Right lobe of liver (tissue), 4 donors: ENCODE measurements around the gene HNRNPA1.
"Not testable (repeated sequence)": the region's sequence is repeated elsewhere in the genome, so short reads cannot be mapped to it uniquely, and the experiment has no call there.

Source experiments
- POLR2A ChIP-seq: fragments of 450-650 bp; IDR thresholded peaks from one replicate; pipeline ENCODE4 v1.6.1; 2017; ENCODE audit warnings: antibody characterized with exemption, mild to moderate bottlenecking
- TF ChIP-seq, protein P1 (sequence below), 4 donors: fragments of 200-600 bp in 3 of 4; fragments of 450-650 bp in 1 of 4; IDR thresholded peaks; one replicate each; pipeline versions ENCODE4 v1.5.1 to v1.8.0; 2016 to 2022; ENCODE audit warnings: antibody characterized with exemption in 4 of 4, mild to moderate bottlenecking in 2 of 4
- donor health status: DM: no; HTN: no; CAD: no.
- donor health status: DM: no; HTN: no; CAD: no.
- donor health status: DM: no; HTN: yes; CAD: no.

DNA sequence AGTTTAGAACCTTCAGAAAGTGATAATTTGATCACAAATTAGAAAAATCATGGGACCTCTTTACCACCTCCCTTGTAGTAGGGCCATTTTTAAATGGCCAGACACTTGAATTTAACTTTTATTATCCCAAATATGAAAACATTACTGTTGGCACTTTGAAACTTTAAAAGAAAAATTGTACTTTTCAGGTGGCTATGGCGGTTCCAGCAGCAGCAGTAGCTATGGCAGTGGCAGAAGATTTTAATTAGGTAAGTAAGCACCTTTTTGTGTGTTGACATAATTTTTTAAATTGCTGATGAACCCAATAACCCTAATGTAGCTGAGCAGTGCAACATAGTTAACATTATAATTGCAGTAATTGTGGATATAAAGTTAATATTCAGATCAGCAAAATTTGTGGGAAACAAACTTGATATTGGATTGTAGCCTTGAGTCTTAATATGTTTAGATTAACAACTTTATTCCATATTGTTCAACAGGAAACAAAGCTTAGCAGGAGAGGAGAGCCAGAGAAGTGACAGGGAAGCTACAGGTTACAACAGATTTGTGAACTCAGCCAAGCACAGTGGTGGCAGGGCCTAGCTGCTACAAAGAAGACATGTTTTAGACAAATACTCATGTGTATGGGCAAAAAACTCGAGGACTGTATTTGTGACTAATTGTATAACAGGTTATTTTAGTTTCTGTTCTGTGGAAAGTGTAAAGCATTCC, 3.7 kb downstream of the HNRNPA1 start:
- TF ChIP-seq, protein P1, sequence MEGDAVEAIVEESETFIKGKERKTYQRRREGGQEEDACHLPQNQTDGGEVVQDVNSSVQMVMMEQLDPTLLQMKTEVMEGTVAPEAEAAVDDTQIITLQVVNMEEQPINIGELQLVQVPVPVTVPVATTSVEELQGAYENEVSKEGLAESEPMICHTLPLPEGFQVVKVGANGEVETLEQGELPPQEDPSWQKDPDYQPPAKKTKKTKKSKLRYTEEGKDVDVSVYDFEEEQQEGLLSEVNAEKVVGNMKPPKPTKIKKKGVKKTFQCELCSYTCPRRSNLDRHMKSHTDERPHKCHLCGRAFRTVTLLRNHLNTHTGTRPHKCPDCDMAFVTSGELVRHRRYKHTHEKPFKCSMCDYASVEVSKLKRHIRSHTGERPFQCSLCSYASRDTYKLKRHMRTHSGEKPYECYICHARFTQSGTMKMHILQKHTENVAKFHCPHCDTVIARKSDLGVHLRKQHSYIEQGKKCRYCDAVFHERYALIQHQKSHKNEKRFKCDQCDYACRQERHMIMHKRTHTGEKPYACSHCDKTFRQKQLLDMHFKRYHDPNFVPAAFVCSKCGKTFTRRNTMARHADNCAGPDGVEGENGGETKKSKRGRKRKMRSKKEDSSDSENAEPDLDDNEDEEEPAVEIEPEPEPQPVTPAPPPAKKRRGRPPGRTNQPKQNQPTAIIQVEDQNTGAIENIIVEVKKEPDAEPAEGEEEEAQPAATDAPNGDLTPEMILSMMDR (IDR thresholded peaks at IDR 0.05) = not testable (repeated sequence)
- TF ChIP-seq POLR2A = not testable (repeated sequence)
